HepG2 (cell line): ENCODE data around the gene PPP1CA. TPM values are rescaled to one million over a fixed set of nuclear protein-coding genes. Genes with fewer than 3 reads are reported as not detected.

Source experiments
- AGO2 ChIP-seq: fragments of 200-400 bp; formaldehyde crosslinking; optimal IDR thresholded peaks from 2 replicates; pipeline ENCODE3; 2017; ENCODE audit warnings: mild to moderate bottlenecking, low read depth, low read length, moderate library complexity
- ARNTL ChIP-seq: sonication (generic); formaldehyde crosslinking; IDR thresholded peaks from 2 replicates; pipeline ENCODE4 v1.4.0; 2020; ENCODE audit warnings: mild to moderate bottlenecking, missing genetic modification reagents
- ASH2L ChIP-seq: fragments of 300-600, 200-600 bp; sonication (generic); IDR thresholded peaks from 2 replicates; pipeline ENCODE4 v1.7.0; 2017; ENCODE audit warnings: low read depth, mild to moderate bottlenecking, moderate library complexity, mixed read lengths, low read length; ENCODE audit not compliant: insufficient read length
- CEBPG ChIP-seq: IDR thresholded peaks from 2 replicates; pipeline ENCODE4 v1.6.1; 2016
- MTF2 ChIP-seq: sonication (generic); formaldehyde crosslinking; IDR thresholded peaks from 2 replicates; pipeline ENCODE4 v1.5.0; 2020; ENCODE audit warnings: missing genetic modification reagents, borderline replicate concordance
- PAX8 ChIP-seq: sonication (generic); formaldehyde crosslinking; IDR thresholded peaks from 2 replicates; pipeline ENCODE4 v1.8.0; 2022; ENCODE audit warnings: mild to moderate bottlenecking, missing genetic modification reagents, borderline replicate concordance
- SMC3 ChIP-seq: IDR thresholded peaks from 2 replicates; pipeline ENCODE4 v1.6.1; 2011; ENCODE audit warnings: low read length, improper control_type of control experiment
- ZBTB1 ChIP-seq: sonication (generic); formaldehyde crosslinking; IDR thresholded peaks from 2 replicates; pipeline ENCODE4 v1.4.0; 2020; ENCODE audit warnings: missing genetic modification reagents, borderline replicate concordance
- ZNF333 ChIP-seq: sonication (generic); formaldehyde crosslinking; IDR thresholded peaks from 2 replicates; pipeline ENCODE4 v1.4.0; 2020; ENCODE audit warnings: mild to moderate bottlenecking, missing genetic modification reagents, borderline replicate concordance
- ZNF589 ChIP-seq: sonication (generic); formaldehyde crosslinking; conservative IDR thresholded peaks from 2 replicates; pipeline ENCODE4 v1.8.0; 2022; ENCODE audit warnings: mild to moderate bottlenecking, moderate library complexity, missing genetic modification reagents
- ZNF615 ChIP-seq: sonication (generic); formaldehyde crosslinking; IDR thresholded peaks from 2 replicates; pipeline ENCODE4 v1.5.0; 2020; ENCODE audit warnings: mild to moderate bottlenecking, missing genetic modification reagents, borderline replicate concordance
- polyA plus RNA-seq, 8 experiments: library from polyadenylated mRNA; depleted of rRNA in 3 of 8; stranded (reverse) in 7 of 8; unstranded in 1 of 8; fragments of >200 nt; fragmentation: Illumina TruSeq in 4 of 8; extraction: Trizol in 4 of 8; gene quantifications; 2 replicates each; pipeline versions ENCODE4 v1.2.1 to v1.2.3, GENCODE V29; 2011 to 2016; ENCODE audit warnings: low read depth in 4 of 8, missing spikeins in 1 of 8, mixed read lengths in 1 of 8; ENCODE audit not compliant: insufficient read depth in 1 of 8
- total RNA-seq, 5 experiments: library from RNA; depleted of rRNA; stranded (reverse); fragments of >200 nt; fragmentation: Illumina TruSeq; extraction: Trizol; gene quantifications; 2 replicates each; pipeline ENCODE4 v1.2.3, GENCODE V29; 2016; ENCODE audit warnings: low read depth in 1 of 5
- TF ChIP-seq, protein P1 (sequence below): sonication (generic); formaldehyde crosslinking; IDR thresholded peaks from 2 replicates; pipeline ENCODE4 v1.4.0; 2020; ENCODE audit warnings: missing genetic modification reagents
- TF ChIP-seq, protein P2 (sequence below): sonication (generic); formaldehyde crosslinking; IDR thresholded peaks from 2 replicates; pipeline ENCODE4 v1.4.0; 2020; ENCODE audit warnings: missing genetic modification reagents
- TF ChIP-seq, protein P3 (sequence below): IDR thresholded peaks from 2 replicates; pipeline ENCODE4 v1.6.1; 2016; ENCODE audit warnings: low read depth, control low read depth
- TF ChIP-seq, protein P4 (sequence below): IDR thresholded peaks from 2 replicates; pipeline ENCODE4 v1.6.1; 2012; ENCODE audit warnings: inconsistent platforms
- TF ChIP-seq, protein P5 (sequence below): sonication (generic); formaldehyde crosslinking; IDR thresholded peaks from 2 replicates; pipeline ENCODE4 v1.5.0; 2020; ENCODE audit warnings: mild to moderate bottlenecking, missing genetic modification reagents

PPP1CA gene
- total and polyA plus RNA-seq, 2 of the 13 experiments (the other 11 are each of a cell fraction or from before 2014, with no cell fraction given): 149 to 170 TPM

DNA sequence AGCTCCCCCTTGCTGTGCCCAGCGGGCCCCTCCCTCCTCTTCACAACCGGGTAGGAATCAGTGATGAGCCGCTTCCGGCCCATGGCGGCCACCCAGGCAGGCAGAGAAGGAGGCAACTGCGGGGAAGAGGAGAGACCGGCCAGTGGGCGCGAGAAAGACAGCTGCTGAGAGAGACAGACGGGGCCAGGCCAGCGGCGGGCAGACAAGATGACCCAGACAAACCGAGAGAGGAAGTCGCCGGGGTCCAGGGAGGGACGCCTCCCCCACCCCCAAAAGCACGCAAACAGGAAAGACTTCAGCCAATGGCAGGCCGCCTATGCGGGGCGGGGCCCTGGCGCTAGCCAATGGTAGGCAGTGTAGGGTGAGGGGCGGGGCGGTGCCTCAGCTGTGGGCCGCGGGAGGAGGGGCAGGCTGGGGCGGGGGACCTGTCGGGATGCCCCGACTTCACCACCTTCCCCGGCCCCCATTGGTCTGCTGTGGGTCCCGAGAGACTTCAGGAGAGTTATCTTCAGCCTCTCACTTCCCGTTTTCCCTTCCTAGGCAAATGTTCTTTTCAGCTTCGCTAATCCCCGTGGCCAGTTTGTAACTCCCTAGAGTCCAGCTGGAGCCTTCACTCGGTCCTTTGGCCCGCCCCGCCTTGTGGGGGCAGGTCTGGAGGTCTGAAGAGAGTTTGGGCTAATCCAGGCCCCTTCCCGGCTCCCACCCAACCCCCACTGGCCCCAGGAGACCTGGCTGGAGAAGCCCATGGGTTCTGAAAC, 48.2 kb downstream of the PPP1CA start, which contains the start of gene POLD4 (continued):
- TF ChIP-seq, protein P1, sequence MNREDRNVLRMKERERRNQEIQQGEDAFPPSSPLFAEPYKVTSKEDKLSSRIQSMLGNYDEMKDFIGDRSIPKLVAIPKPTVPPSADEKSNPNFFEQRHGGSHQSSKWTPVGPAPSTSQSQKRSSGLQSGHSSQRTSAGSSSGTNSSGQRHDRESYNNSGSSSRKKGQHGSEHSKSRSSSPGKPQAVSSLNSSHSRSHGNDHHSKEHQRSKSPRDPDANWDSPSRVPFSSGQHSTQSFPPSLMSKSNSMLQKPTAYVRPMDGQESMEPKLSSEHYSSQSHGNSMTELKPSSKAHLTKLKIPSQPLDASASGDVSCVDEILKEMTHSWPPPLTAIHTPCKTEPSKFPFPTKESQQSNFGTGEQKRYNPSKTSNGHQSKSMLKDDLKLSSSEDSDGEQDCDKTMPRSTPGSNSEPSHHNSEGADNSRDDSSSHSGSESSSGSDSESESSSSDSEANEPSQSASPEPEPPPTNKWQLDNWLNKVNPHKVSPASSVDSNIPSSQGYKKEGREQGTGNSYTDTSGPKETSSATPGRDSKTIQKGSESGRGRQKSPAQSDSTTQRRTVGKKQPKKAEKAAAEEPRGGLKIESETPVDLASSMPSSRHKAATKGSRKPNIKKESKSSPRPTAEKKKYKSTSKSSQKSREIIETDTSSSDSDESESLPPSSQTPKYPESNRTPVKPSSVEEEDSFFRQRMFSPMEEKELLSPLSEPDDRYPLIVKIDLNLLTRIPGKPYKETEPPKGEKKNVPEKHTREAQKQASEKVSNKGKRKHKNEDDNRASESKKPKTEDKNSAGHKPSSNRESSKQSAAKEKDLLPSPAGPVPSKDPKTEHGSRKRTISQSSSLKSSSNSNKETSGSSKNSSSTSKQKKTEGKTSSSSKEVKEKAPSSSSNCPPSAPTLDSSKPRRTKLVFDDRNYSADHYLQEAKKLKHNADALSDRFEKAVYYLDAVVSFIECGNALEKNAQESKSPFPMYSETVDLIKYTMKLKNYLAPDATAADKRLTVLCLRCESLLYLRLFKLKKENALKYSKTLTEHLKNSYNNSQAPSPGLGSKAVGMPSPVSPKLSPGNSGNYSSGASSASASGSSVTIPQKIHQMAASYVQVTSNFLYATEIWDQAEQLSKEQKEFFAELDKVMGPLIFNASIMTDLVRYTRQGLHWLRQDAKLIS: no peak
- no peak for TF ChIP-seq ZNF589 (CRISPR knock-in tag)
- peak; percentile 48 for TF ChIP-seq ASH2L
- no peak for TF ChIP-seq SMC3
- TF ChIP-seq ARNTL: peak; percentile 35; the same call in 1 of the 2 replicates
- no peak for TF ChIP-seq PAX8 (CRISPR knock-in tag)
- TF ChIP-seq, protein P2, sequence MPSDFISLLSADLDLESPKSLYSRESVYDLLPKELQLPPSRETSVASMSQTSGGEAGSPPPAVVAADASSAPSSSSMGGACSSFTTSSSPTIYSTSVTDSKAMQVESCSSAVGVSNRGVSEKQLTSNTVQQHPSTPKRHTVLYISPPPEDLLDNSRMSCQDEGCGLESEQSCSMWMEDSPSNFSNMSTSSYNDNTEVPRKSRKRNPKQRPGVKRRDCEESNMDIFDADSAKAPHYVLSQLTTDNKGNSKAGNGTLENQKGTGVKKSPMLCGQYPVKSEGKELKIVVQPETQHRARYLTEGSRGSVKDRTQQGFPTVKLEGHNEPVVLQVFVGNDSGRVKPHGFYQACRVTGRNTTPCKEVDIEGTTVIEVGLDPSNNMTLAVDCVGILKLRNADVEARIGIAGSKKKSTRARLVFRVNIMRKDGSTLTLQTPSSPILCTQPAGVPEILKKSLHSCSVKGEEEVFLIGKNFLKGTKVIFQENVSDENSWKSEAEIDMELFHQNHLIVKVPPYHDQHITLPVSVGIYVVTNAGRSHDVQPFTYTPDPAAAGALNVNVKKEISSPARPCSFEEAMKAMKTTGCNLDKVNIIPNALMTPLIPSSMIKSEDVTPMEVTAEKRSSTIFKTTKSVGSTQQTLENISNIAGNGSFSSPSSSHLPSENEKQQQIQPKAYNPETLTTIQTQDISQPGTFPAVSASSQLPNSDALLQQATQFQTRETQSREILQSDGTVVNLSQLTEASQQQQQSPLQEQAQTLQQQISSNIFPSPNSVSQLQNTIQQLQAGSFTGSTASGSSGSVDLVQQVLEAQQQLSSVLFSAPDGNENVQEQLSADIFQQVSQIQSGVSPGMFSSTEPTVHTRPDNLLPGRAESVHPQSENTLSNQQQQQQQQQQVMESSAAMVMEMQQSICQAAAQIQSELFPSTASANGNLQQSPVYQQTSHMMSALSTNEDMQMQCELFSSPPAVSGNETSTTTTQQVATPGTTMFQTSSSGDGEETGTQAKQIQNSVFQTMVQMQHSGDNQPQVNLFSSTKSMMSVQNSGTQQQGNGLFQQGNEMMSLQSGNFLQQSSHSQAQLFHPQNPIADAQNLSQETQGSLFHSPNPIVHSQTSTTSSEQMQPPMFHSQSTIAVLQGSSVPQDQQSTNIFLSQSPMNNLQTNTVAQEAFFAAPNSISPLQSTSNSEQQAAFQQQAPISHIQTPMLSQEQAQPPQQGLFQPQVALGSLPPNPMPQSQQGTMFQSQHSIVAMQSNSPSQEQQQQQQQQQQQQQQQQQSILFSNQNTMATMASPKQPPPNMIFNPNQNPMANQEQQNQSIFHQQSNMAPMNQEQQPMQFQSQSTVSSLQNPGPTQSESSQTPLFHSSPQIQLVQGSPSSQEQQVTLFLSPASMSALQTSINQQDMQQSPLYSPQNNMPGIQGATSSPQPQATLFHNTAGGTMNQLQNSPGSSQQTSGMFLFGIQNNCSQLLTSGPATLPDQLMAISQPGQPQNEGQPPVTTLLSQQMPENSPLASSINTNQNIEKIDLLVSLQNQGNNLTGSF (CRISPR knock-in tag): no peak
- TF ChIP-seq CEBPG (CRISPR knock-in tag): no peak
- TF ChIP-seq, protein P3, sequence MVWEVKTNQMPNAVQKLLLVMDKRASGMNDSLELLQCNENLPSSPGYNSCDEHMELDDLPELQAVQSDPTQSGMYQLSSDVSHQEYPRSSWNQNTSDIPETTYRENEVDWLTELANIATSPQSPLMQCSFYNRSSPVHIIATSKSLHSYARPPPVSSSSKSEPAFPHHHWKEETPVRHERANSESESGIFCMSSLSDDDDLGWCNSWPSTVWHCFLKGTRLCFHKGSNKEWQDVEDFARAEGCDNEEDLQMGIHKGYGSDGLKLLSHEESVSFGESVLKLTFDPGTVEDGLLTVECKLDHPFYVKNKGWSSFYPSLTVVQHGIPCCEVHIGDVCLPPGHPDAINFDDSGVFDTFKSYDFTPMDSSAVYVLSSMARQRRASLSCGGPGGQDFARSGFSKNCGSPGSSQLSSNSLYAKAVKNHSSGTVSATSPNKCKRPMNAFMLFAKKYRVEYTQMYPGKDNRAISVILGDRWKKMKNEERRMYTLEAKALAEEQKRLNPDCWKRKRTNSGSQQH (CRISPR knock-in tag): no peak
- TF ChIP-seq, protein P4, sequence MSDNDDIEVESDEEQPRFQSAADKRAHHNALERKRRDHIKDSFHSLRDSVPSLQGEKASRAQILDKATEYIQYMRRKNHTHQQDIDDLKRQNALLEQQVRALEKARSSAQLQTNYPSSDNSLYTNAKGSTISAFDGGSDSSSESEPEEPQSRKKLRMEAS: no peak
- TF ChIP-seq MTF2 (CRISPR knock-in tag): no peak
- no peak for TF ChIP-seq ZNF333 (CRISPR knock-in tag)
- no peak for TF ChIP-seq ZNF615 (CRISPR knock-in tag)
- TF ChIP-seq AGO2: no peak
- TF ChIP-seq, protein P5, sequence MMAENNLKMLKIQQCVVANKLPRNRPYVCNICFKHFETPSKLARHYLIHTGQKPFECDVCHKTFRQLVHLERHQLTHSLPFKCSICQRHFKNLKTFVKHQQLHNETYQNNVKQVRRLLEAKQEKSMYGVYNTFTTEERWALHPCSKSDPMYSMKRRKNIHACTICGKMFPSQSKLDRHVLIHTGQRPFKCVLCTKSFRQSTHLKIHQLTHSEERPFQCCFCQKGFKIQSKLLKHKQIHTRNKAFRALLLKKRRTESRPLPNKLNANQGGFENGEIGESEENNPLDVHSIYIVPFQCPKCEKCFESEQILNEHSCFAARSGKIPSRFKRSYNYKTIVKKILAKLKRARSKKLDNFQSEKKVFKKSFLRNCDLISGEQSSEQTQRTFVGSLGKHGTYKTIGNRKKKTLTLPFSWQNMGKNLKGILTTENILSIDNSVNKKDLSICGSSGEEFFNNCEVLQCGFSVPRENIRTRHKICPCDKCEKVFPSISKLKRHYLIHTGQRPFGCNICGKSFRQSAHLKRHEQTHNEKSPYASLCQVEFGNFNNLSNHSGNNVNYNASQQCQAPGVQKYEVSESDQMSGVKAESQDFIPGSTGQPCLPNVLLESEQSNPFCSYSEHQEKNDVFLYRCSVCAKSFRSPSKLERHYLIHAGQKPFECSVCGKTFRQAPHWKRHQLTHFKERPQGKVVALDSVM: 0 out of 2 replicates have a peak, but pooled peaks have one; percentile 27
- no peak for TF ChIP-seq ZBTB1 (CRISPR knock-in tag)
